ENCODE results near the gene CUL4A.
"Not testable (repeated sequence)": the region's sequence is repeated elsewhere in the genome, so short reads cannot be mapped to it uniquely, and the experiment has no call there.

Gene CUL4A

DNA sequence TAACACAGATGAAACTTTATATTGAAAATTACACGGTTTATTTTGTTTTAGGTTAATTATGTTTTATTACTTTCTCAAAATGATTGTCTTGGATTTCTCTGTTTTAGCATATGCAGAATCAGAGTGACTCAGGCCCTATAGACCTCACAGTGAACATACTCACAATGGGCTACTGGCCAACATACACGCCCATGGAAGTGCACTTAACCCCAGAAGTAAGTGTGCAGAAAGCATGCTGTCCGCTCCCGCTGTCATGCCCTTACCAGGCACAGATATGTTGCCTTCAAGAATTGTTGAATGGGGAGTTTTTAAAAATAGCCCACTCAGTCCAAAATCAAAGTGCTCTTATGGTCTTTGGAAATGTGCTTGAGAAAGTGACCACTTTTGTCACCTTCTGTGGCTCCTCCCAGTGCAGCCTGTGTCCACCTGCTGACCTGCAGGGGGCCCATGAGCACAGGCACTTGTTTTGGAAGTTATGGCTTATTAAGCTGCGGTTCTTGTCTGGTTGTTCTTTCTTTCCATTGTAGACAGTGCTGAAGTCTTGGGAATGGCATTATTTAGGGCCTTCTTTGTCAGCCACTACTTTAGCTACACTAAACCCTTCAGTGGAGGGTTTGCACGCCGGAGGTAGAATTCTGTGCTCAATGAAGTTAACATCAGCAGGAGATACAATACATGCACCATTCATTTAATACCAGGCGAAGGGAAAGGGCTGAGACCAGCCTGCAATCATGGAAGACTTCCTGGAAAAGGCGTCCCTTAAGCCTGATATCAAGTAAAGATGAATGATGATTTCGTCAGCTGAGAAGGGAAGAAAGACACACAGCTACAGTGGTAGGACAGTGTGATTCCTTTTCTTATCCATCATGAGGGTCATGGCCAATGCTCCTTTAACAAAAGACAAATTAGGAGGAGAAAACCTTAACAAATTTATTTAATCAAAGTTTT, 36.7 kb downstream of the CUL4A start:
- DNase-seq: no peak

DNA sequence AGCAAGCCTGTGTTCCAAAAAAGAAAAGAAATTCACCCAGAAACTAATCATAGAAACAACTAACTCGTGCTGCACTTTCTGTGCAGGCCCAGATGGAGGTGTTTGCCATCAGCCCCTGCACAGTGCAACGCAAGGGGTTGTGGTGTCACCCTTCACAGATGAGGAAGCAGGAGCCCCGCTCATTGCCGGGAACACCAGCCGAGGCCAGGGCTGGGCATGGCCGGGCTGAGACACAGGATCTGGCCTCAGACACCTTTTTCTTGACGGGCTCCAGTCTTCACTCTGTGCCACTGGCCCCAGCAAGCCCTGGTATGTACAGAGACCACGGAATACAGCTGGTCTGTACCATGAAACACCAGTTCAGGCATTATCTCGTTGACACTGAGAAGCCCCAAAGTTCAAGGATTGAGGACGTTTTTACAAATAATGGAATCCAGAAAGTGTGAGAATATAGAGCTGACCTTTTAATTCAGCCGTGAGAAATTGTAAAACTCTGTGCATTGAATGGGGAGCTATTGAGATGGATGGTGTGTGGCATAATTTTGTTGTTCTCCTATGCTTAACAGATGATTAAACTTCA, 43.2 kb downstream of the CUL4A start:
- DNase-seq: no peak

DNA sequence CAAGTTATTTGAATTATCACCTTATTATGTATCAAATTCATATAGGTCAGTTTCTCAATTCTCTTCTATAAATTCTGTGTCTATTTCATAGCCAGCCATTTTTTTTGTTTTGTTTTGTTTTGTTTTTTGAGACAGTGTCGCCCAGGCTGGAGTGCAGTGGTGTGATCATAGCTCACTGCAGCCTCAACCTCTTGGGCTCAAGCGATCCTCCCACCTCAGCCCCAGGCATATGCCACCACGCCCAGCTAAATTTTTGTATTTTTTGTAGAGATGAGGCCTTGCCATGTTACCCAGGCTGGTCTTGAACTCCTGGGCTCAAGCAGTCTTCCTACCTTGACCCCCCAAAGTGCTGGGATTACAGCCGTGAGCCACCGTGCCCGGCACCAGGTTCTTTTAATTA, 48.5 kb downstream of the CUL4A start:
- not testable (repeated sequence) for DNase-seq

DNA sequence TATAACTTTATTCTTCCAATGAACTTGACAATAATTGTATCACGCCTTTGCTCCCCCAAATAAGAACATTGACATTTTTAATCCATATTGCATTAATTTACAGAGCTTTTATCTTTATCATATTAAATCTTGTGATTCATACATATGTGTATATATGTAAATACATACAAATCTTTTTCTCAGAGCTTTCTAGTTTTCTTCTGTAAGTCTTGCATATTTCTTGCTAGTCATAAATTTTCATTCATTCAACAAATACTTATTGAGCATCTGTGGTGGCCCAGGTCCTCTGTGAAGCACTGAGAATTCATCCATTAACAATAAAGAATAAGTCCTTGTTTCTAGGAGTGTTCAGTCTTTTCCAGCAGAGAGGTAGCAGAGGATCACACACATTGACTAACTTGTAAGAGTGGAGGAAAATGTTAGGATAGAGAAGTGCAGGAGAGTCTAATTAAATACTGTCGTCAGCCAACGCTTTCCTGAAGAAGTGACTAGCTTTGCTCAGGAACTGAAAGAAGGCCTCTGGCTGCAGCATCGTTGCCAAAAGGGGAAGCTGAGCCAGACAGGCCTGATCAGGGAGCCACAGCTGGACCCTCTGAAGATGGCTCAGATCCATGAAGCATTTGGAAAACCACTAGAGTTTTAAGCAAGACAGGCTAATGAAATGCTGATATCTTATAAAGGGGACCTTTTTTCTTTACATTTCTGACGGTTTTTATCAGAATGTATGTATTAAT, 49.1 kb downstream of the CUL4A start:
- DNase-seq: no peak

- DNase-seq: no peak
These were observed 51.6 kb downstream of the CUL4A start for GRCh38 chr13:113260996-113261395.

- not testable (repeated sequence) for DNase-seq
These were observed 53.6 kb downstream of the CUL4A start for GRCh38 chr13:113263016-113263415.

GRCh38 chr13:113267642-113268405, 58.4 kb downstream of the CUL4A start:
- DNase-seq: no peak

DNA sequence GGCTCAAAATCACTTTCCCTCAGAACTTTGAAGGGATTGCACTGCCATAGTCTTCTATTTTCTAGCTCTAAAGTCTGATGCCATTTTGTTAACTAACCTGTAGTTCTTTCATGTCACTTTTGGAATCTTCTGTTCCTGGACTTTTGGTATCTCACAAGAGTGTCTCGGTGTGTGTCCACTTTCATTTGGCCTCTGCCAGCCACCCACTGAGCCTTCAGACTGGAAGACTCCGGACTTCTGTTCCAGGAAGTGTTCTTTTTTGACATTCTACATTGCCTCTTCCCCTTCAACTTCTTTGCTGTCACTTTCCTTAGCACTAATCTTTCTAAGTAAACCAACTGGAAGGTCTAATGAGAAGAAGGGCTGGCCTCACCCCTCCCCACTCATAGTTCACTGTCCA, 62.6 kb downstream of the CUL4A start:
- no peak for DNase-seq

DNA sequence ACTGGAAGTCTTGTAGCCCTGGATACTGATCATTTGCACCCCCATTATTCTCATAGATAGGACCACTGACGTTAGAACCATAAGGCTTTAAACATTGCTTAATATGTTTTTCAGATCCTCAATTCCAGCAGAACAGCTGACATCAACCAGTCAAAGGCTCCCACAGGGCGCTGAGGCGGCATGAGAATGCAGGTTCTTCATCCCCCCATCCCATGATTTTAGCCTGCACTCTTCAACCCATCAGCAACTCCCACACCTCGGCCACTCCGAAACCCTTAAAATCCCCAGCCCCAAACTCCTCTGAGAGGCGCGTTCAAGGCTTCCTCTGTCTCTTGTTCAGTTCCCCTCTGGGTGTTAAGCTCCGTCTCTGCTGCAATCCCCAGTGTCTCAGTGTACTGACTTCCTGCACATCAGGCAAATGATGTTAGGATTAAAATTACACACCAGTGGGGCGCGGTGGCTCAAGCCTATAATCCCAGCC, 63.3 kb downstream of the CUL4A start:
- no peak for DNase-seq

DNA sequence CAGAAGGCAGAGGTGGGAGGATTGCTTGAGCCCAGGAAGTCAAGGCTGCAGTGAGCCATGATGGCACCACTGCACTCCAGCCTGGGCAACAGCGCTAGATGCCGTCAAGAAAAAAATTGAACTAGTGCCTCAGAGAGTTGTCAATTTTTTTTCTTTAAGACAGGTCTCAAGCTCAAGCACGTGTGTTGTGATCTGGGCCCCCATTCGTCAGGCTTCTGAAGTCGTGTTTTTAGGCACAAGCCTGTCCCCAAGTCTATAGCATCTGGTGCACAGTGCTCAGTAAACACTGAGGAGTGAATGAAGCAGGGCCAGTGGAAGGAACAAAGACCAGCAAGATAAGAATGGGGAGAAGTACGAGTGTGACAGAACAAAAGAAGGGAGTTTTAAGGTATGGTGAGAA, 63.9 kb downstream of the CUL4A start:
- DNase-seq: no peak

DNA sequence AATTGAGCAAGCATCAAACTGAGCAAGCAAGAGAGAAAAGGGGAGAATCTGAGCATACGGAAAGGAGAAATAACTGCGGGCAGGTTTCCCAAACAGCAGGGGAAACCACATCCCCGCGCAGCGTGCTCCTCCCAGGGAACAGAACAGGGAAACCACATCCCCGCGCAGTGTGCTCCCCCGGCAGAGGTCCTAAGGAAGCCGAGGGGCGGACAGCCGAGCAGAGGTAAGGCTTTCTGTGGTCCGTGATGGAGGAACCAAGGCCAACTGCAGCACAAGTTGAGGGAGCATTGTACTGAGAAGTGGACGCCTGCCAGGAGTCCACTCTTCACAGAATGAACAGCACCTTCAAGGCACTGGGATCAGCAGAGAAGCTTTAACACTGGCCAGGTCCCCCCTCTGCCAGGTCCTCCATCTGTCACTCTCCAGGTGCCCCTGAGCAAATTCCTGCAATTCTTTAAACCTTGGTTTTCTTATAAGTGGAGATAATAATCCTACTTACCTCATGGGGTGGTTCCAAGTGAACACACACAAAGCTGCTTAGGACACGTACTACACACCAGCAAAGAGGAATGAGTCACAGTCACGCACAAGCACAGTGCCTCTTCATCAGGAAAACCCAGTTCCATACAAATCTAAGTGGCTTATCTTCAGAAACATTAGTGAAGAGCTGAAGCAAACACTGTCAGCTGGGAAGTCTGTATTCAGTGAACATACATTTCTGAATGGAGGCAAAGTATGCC, 64.6 kb downstream of the CUL4A start:
- no peak for DNase-seq

DNA sequence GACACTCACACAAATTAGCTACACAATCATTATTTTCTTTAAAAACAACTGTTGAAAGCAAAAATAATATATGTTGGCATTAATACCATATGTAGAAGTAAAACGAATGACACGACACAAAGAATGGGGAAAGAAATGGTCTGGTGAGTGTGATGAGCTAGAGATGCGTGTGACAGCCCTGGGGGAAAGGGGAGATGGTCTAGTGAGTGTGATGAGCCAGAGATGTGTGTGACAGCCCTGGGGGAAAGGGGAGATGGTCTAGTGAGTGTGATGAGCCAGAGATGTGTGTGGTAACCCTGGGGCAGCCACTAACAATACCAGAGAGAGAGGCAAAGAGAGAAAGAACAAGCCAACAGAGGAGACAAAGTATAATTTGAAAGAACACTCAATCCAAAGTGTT, 65.3 kb downstream of the CUL4A start:
- no peak for DNase-seq

DNA sequence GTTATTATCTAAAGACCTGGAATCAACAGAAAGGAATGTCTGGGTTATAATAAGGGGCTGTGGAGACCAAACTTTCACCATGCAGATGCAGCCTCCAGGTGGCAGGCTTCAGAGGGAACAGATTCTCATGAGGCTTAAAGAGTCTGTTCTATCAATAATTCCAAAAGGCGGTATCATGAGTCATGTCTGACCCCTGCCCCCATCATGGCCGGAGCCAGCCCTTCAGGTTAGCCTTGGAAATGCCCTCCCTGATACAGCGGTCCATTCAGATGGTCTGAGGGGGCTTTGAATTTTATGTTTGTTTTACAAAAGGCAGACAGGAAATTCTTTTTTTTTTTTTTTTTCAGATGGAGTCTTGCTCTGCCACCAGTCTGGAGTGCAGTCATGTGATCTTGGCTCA, 66.0 kb downstream of the CUL4A start:
- peak; percentile 26 for DNase-seq

- no peak for DNase-seq
These were observed 70.7 kb downstream of the CUL4A start for GRCh38 chr13:113280126-113280525.

- no peak for DNase-seq
These were observed 74.5 kb downstream of the CUL4A start for GRCh38 chr13:113283904-113284303.

GRCh38 chr13:113288880-113289279, 79.5 kb downstream of the CUL4A start:
- DNase-seq: no peak

- no peak for DNase-seq
These were observed 81.7 kb downstream of the CUL4A start for GRCh38 chr13:113291129-113291528.

- DNase-seq: peak; percentile 20
These were observed 82.8 kb downstream of the CUL4A start for GRCh38 chr13:113292021-113292862.

DNA sequence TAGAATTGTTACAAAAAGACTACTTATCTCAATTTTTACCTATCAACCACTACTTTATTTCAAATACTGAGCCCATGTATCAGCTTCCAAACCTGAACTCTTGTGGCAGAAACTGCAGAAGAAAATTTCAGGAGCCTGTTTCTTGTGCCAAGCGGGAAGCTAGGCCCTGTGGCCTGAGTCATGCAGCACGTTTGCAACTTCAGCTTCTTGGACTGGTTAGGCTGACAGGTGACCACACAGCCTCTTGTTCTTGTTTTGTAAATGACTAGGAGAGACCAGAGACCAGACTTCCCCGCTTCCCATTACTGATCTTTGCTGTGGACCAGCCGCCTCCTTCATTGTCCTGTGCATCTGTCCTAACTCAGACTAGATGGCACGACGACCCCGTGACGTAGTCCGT, 84.3 kb downstream of the CUL4A start:
- no peak for DNase-seq

DNA sequence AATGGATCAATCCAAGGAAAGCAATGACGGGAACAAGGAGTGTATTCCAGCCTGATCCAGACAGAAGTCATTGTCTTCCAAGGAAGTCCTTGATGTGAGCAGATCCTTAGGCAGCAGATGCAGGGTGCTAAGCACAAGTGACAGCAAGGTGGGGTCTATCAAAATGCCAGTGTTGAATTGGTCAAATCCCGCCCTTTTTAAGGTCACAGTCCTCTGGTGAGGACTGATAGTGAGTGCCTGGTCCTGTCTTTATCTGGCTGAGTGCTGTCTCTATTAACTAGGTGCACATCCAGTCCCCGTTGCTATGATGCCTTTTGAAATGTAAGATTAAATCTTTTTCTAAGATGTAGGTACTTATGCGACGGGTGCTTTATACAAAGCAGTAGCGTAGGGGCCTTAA, 86.4 kb downstream of the CUL4A start:
- DNase-seq: no peak

DNA sequence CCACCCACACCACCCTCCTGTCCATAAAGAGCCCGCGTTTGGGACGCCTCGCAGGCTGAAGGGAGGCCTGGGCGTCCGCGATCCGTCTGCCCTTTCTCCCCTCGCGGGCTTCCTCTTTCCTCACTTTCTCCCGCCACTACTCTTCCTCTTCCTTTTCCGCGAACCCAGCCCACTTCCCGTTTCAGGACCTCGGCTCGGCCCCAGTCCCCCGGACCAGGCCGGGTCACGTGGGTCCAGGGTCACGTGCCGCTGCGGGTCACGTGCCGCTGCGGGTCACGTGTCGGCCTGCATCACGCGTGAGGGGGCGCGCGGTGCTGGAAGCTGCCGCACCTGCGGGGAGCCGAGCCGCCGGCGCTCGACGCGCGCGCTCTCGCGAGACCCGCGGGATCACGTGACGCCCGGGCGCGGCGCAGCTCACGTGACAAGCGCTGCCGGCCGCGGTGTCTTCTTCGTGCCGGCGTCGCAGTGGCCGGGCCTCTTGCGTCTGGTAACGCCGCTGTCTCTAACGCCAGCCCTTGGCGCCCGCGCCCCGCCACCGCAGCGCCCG, 87.5 kb downstream of the CUL4A start, which contains the start of gene LAMP1:
LAMP1 (plus strand) TSS at position 417 of the 547 bp plus-strand sequence. CDS start 196 bp downstream, outside the sequence.
- peak; percentile 99 for DNase-seq
